GM18519 (cell line): ENCODE results near the gene ASPM.
"Not testable (repeated sequence)": the region's sequence is repeated elsewhere in the genome, so short reads cannot be mapped to it uniquely, and the experiment has no call there.

Experiments
- ATAC-seq: cut with Tn5 transposase; IDR thresholded peaks from one replicate; pipeline ENCODE4 v1.9.1; 2021; ENCODE audit warnings: mild to moderate bottlenecking, moderate library complexity; ENCODE audit not compliant: unreplicated experiment, low FRiP score

ASPM gene

GRCh38 chr1:197083474-197083873, 63.0 kb downstream of the ASPM start:
- ATAC-seq: no peak

GRCh38 chr1:197081117-197081753, 65.2 kb downstream of the ASPM start:
- ATAC-seq: no peak

GRCh38 chr1:197080323-197080722, 66.1 kb downstream of the ASPM start:
- ATAC-seq: no peak

- no peak for ATAC-seq
Observed at GRCh38 chr1:197076585-197076984, 69.9 kb downstream of the ASPM start.

GRCh38 chr1:197073978-197074377, 72.5 kb downstream of the ASPM start:
- no peak for ATAC-seq

GRCh38 chr1:197067457-197067818, 79.0 kb downstream of the ASPM start:
- no peak for ATAC-seq

GRCh38 chr1:197066719-197067456, 79.6 kb downstream of the ASPM start, which contains the start of gene F13B:
TSS of gene F13B (minus strand) at chr1:197067260. CDS start at chr1:197067223, 37 bp downstream.
- ATAC-seq: no peak

GRCh38 chr1:197066277-197066676, 80.2 kb downstream of the ASPM start:
- ATAC-seq: no peak

- ATAC-seq: no peak
Observed at GRCh38 chr1:197065559-197065958, 80.9 kb downstream of the ASPM start.

GRCh38 chr1:197063212-197063611, 83.3 kb downstream of the ASPM start:
- ATAC-seq: no peak

- peak; percentile 96 for ATAC-seq
Observed at GRCh38 chr1:197062692-197063091, 83.8 kb downstream of the ASPM start.

- ATAC-seq: no peak
Observed at GRCh38 chr1:197049100-197049499, 97.4 kb downstream of the ASPM start.

GRCh38 chr1:197042676-197043341, 103.7 kb downstream of the ASPM start:
- no peak for ATAC-seq

- ATAC-seq: peak; percentile 73
Observed at GRCh38 chr1:197041486-197042353, 104.7 kb downstream of the ASPM start.

GRCh38 chr1:197036861-197037260, 109.6 kb downstream of the ASPM start:
- no peak for ATAC-seq

- not testable (repeated sequence) for ATAC-seq
Observed at GRCh38 chr1:197034631-197035339, 111.7 kb downstream of the ASPM start.
